Suprapubic skin (tissue), 4 donors: ENCODE results near the gene PTPRM. TPM values are rescaled to one million over a fixed set of nuclear protein-coding genes. Genes with fewer than 3 reads are reported as not detected.

Experiments
- DNase-seq, 2 donors: peaks; one replicate each; pipeline ENCODE4 v3.0.0-alpha.2; 2019; ENCODE audit warnings: low spot score in 2 of 2
- H3K27ac ChIP-seq: fragments of 200-600 bp; sonication (generic); one replicate; pipeline ENCODE4 v1.5.1; 2019
- H3K27me3 ChIP-seq: fragments of 200-600 bp; sonication (generic); one replicate; pipeline ENCODE4 v1.5.1; 2019
- H3K36me3 ChIP-seq: fragments of 200-600 bp; sonication (generic); one replicate; pipeline ENCODE4 v1.5.1; 2019
- H3K4me1 ChIP-seq: fragments of 200-600 bp; sonication (generic); one replicate; pipeline ENCODE4 v1.5.1; 2019
- H3K4me3 ChIP-seq: fragments of 200-600 bp; sonication (generic); one replicate; pipeline ENCODE4 v1.5.1; 2019; ENCODE audit warnings: mild to moderate bottlenecking
- H3K9me3 ChIP-seq: fragments of 200-600 bp; sonication (generic); one replicate; pipeline ENCODE4 v1.5.1; 2019
- EP300 ChIP-seq: sonication (generic); formaldehyde crosslinking; IDR thresholded peaks from one replicate; pipeline ENCODE4 v1.6.1; 2017; ENCODE audit warnings: antibody characterized with exemption
- POLR2A ChIP-seq, 2 donors: fragments of 450-650 bp; IDR thresholded peaks; one replicate each; pipeline ENCODE4 v1.6.1; 2017; ENCODE audit warnings: antibody characterized with exemption in 2 of 2, mild to moderate bottlenecking in 2 of 2, moderate library complexity in 2 of 2
- POLR2AphosphoS5 ChIP-seq, 3 donors: sonication (generic); formaldehyde crosslinking; IDR thresholded peaks; one replicate each; pipeline ENCODE4 v1.6.1; 2017; ENCODE audit warnings: antibody characterized with exemption in 3 of 3
- WGBS: methylation state at CpG from one replicate; pipeline ENCODE4 v1.1.5; 2018; 5-methylcytosine and 5-hydroxymethylcytosine counted together
- total RNA-seq, 4 donors: library from RNA; depleted of rRNA; stranded (reverse); fragments of >200 nt; gene quantifications; one replicate each; pipeline ENCODE4 v1.1.0, GENCODE V29; 2016
- TF ChIP-seq, protein P1 (sequence below), 2 donors: fragments of 200-600 bp in 1 of 2; fragments of 450-650 bp in 1 of 2; sonication (generic) in 1 of 2; IDR thresholded peaks; one replicate each; pipeline ENCODE4 v1.5.1; 2016 to 2019; ENCODE audit warnings: antibody characterized with exemption in 2 of 2, mild to moderate bottlenecking in 1 of 2, moderate library complexity in 1 of 2

The PTPRM gene
- total RNA-seq, 4 donors from 2014 or later, result 19.8 to 73.7 (median 40.0) TPM

DNA sequence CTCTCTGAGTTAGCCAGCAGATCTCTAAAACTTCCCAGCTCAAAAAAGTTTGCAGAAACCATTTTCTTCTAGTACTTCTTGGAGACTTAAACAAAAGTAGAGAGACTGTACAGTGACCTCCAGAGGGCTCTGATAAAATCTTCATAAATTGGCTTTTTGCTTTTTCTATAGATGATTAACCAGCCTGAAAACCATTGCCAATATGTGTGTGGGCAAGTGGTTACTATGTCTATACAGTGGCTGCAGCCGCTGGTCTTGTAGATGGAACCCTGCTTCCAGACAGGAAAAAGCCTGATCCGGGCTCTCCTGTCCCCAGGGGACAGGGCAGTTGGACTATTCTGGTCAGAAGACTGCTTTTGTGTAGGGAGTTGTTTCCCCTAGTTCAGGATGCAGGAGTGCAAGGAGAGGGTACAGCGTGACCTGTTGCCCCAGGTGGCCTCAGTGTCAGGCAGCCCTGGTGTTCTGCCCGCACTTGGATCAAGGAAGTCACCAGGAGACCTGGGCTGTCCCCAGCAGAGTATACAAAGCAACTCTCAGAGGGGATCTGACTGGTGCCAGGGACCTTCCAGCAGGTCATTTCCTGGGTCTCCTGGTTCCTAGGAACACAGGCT is 7.3 kb upstream of the PTPRM start:
- Histone ChIP-seq H3K4me1 (no peaks in the 10 kb centered on the region), H3K9me3 (no peaks in the 10 kb centered on the region), H3K4me3 (no peak overlapping the region), H3K27ac (no peak overlapping the region), H3K27me3 (no peaks in the 10 kb centered on the region), H3K36me3 (no peaks in the 10 kb centered on the region)
- DNase-seq, result no peak
- TF ChIP-seq, protein P1, sequence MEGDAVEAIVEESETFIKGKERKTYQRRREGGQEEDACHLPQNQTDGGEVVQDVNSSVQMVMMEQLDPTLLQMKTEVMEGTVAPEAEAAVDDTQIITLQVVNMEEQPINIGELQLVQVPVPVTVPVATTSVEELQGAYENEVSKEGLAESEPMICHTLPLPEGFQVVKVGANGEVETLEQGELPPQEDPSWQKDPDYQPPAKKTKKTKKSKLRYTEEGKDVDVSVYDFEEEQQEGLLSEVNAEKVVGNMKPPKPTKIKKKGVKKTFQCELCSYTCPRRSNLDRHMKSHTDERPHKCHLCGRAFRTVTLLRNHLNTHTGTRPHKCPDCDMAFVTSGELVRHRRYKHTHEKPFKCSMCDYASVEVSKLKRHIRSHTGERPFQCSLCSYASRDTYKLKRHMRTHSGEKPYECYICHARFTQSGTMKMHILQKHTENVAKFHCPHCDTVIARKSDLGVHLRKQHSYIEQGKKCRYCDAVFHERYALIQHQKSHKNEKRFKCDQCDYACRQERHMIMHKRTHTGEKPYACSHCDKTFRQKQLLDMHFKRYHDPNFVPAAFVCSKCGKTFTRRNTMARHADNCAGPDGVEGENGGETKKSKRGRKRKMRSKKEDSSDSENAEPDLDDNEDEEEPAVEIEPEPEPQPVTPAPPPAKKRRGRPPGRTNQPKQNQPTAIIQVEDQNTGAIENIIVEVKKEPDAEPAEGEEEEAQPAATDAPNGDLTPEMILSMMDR (IDR thresholded peaks at IDR 0.05), result no peak
- TF ChIP-seq POLR2A (IDR thresholded peaks at IDR 0.05) (no peak), POLR2AphosphoS5 (IDR thresholded peaks at IDR 0.05) (no peak), EP300 (no peak)
- 93% methylated on average over 4 of the region's 4 CpGs for WGBS

DNA sequence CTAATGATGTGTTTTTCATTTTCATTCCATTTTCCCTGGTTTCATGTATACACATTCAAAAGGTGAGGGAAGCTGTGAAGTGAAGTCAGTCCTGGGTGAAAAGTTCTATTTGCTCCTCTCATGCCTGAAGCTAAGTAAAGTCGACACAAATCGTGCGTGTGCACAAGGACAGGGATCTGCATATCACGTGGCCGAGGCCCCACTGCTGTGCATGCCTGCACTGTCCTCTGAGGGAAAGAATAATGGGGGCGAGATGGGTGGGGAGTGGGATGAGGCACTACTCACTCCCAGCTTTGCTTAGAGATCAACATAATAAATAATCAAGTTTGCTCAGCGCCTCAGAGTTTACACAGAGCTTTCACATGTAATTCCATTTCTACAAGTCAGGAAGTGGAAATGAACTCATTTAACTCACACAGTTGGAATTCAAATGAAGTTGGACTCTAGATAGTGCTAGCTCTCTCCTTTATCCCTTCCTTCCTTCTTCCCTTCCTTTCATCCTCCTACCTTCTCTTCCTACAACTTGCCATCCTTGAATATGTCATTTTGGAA is 5.1 kb upstream of the PTPRM start:
- no peak for TF ChIP-seq POLR2A (IDR thresholded peaks at IDR 0.05)
- no peak for TF ChIP-seq POLR2AphosphoS5 (IDR thresholded peaks at IDR 0.05)
- TF ChIP-seq EP300, result no peak
- TF ChIP-seq, protein P1 (IDR thresholded peaks at IDR 0.05), result no peak
- Histone ChIP-seq H3K4me1 (peaks cover 14% of the 10 kb centered on the region), H3K27me3 (peaks cover 2% of the 10 kb centered on the region), H3K36me3 (no peaks in the 10 kb centered on the region), H3K4me3 (no peak overlapping the region), H3K27ac (no peak overlapping the region), H3K9me3 (no peaks in the 10 kb centered on the region)
- DNase-seq, result no peak
- WGBS, result 69% methylated on average over 7 of the region's 7 CpGs

DNA sequence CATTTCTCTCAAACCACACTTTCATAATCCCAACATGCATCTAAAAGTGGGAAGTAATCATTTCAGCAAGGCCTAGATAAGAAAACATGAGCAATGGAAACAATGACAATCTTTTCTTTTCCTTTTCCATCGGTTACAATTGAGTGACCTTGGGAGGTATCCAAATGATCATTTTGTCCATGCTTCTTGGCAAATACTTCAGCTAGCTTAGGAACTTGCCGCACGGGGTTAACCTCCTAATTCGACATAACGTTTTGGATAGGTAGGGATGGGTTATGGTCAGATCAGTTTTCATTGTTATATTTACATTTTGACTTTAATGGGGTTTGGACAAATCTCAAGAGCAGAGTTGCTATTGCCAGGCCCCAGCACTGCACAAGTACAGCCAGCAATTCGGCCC is 4.6 kb upstream of the PTPRM start:
- H3K27ac ChIP-seq, result no peak overlapping the region
- DNase-seq, result no peak
- H3K27me3 ChIP-seq, result peaks cover 2% of the 10 kb centered on the region
- H3K9me3 ChIP-seq, result no peaks in the 10 kb centered on the region
- TF ChIP-seq POLR2AphosphoS5 (IDR thresholded peaks at IDR 0.05) (no peak), POLR2A (IDR thresholded peaks at IDR 0.05) (no peak), EP300 (no peak)
- TF ChIP-seq, protein P1 (IDR thresholded peaks at IDR 0.05), result no peak
- no peak overlapping the region for H3K4me3 ChIP-seq
- H3K4me1 ChIP-seq, result peaks cover 16% of the 10 kb centered on the region
- 80% methylated on average over 6 of the region's 6 CpGs for WGBS
- no peaks in the 10 kb centered on the region for H3K36me3 ChIP-seq

DNA sequence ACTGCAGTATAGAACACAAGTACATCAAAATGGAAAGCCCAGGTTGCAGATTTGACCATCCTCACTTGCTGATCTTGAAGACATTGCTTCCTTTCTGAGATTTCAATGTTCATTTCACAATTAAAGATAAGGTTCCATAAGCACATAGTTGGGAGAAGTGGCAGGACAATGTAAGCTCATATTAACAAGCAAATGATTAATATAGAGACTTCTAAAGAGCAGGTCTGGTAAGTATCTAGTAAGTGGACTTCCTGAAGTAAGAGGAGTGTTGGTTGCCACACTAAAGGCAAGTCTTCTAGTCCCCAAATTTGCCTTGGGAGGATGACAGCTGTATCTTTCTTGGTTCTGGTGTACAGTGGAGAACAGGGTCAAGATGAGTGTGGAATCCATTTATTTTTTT is 1.4 kb upstream of the PTPRM start:
- H3K4me3 ChIP-seq, result peak overlapping the region; percentile 92
- peaks cover 12% of the 10 kb centered on the region for H3K27me3 ChIP-seq
- no peak for TF ChIP-seq POLR2A (IDR thresholded peaks at IDR 0.05)
- no peak for TF ChIP-seq EP300
- TF ChIP-seq, protein P1 (IDR thresholded peaks at IDR 0.05), result no peak
- TF ChIP-seq POLR2AphosphoS5 (IDR thresholded peaks at IDR 0.05), result no peak
- peak overlapping the region; percentile 96 for H3K27ac ChIP-seq
- H3K36me3 ChIP-seq, result no peaks in the 10 kb centered on the region
- DNase-seq, result no peak
- H3K4me1 ChIP-seq, result peaks cover 31% of the 10 kb centered on the region
- H3K9me3 ChIP-seq, result no peaks in the 10 kb centered on the region

DNA sequence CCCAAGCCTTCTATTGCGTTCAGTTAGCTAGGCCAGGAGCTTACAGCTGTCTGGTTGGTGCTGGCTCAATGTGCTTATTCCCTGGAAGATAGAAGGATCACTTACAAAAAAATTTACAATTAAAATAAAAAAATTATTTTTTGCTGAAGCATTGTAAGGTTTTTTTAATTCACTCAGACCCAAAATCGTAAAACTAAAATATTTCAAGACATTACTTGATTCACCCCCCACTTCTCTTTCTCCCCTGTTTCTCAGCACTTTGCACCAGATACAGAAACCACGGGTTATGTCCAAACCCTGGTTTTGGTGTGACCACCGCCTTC is 911 bp upstream of the PTPRM start:
- no peak for DNase-seq
- Histone ChIP-seq H3K36me3 (no peaks in the 10 kb centered on the region), H3K4me1 (peaks cover 31% of the 10 kb centered on the region), H3K9me3 (no peaks in the 10 kb centered on the region), H3K4me3 (peak overlapping the region; percentile 92), H3K27ac (peak overlapping the region; percentile 96), H3K27me3 (peaks cover 12% of the 10 kb centered on the region)
- TF ChIP-seq, protein P1 (IDR thresholded peaks at IDR 0.05), result no peak
- TF ChIP-seq POLR2AphosphoS5 (IDR thresholded peaks at IDR 0.05) (no peak), EP300 (no peak), POLR2A (IDR thresholded peaks at IDR 0.05) (no peak)
- 23% methylated on average over 4 of the region's 4 CpGs for whole genome bisulfite sequencing
